ENCODE measurements around the gene DNAH3.

- no peak for TF ChIP-seq POLR2AphosphoS5 (IDR thresholded peaks at IDR 0.05; ENCODE audit: low read depth)
- no peak for TF ChIP-seq CTCF (IDR thresholded peaks at IDR 0.05; ENCODE audit: insufficient read depth, low read length)
- TF ChIP-seq, protein P1, sequence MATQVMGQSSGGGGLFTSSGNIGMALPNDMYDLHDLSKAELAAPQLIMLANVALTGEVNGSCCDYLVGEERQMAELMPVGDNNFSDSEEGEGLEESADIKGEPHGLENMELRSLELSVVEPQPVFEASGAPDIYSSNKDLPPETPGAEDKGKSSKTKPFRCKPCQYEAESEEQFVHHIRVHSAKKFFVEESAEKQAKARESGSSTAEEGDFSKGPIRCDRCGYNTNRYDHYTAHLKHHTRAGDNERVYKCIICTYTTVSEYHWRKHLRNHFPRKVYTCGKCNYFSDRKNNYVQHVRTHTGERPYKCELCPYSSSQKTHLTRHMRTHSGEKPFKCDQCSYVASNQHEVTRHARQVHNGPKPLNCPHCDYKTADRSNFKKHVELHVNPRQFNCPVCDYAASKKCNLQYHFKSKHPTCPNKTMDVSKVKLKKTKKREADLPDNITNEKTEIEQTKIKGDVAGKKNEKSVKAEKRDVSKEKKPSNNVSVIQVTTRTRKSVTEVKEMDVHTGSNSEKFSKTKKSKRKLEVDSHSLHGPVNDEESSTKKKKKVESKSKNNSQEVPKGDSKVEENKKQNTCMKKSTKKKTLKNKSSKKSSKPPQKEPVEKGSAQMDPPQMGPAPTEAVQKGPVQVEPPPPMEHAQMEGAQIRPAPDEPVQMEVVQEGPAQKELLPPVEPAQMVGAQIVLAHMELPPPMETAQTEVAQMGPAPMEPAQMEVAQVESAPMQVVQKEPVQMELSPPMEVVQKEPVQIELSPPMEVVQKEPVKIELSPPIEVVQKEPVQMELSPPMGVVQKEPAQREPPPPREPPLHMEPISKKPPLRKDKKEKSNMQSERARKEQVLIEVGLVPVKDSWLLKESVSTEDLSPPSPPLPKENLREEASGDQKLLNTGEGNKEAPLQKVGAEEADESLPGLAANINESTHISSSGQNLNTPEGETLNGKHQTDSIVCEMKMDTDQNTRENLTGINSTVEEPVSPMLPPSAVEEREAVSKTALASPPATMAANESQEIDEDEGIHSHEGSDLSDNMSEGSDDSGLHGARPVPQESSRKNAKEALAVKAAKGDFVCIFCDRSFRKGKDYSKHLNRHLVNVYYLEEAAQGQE (IDR thresholded peaks at IDR 0.05; ENCODE audit: insufficient replicate concordance, low read depth), result no peak
- no peak for TF ChIP-seq GABPA (IDR thresholded peaks at IDR 0.05; ENCODE audit: low read depth)
- no peak for TF ChIP-seq SPI1 (IDR thresholded peaks at IDR 0.05; ENCODE audit: borderline replicate concordance, low read depth)
Observed at GRCh38 chr16:21028728-21029127, 121.9 kb downstream of the DNAH3 start.

Measured in HL-60 (cell line).